ENCODE measurements around the gene FNDC3A.

The FNDC3A gene

GRCh38 chr13:49185264-49185663 lies 209.6 kb downstream of the FNDC3A start:
- no peak for DNase-seq (ENCODE audit: extremely low read depth, low read depth)
- no peak for TF ChIP-seq CTCF (IDR thresholded peaks at IDR 0.05; ENCODE audit: low read depth, low read length)

- no peak for DNase-seq (ENCODE audit: extremely low read depth, low read depth)
- TF ChIP-seq CTCF (IDR thresholded peaks at IDR 0.05; ENCODE audit: low read depth, low read length), result no peak
Measured at GRCh38 chr13:49190901-49191300, 215.2 kb downstream of the FNDC3A start.

- no peak for DNase-seq (ENCODE audit: extremely low read depth, low read depth)
- no peak for TF ChIP-seq CTCF (IDR thresholded peaks at IDR 0.05; ENCODE audit: low read depth, low read length)
Measured at GRCh38 chr13:49206641-49207040, 230.9 kb downstream of the FNDC3A start.

- DNase-seq (ENCODE audit: extremely low read depth, low read depth), result no peak
- TF ChIP-seq CTCF (IDR thresholded peaks at IDR 0.05; ENCODE audit: low read depth, low read length), result no peak
Measured at GRCh38 chr13:49208619-49209018, 232.9 kb downstream of the FNDC3A start.

- no peak for TF ChIP-seq CTCF (IDR thresholded peaks at IDR 0.05; ENCODE audit: low read depth, low read length)
- no peak for DNase-seq (ENCODE audit: extremely low read depth, low read depth)
Measured at GRCh38 chr13:49210114-49210513, 234.4 kb downstream of the FNDC3A start.

GRCh38 chr13:49210669-49211068 lies 235.0 kb downstream of the FNDC3A start:
- no peak for TF ChIP-seq CTCF (IDR thresholded peaks at IDR 0.05; ENCODE audit: low read depth, low read length)
- no peak for DNase-seq (ENCODE audit: extremely low read depth, low read depth)

- DNase-seq (ENCODE audit: extremely low read depth, low read depth), result no peak
- TF ChIP-seq CTCF (IDR thresholded peaks at IDR 0.05; ENCODE audit: low read depth, low read length), result no peak
Measured at GRCh38 chr13:49213539-49213938, 237.8 kb downstream of the FNDC3A start.
